Left lung (tissue), 10 donors: ENCODE measurements around the gene TLX1. TPM values are rescaled to one million over a fixed set of nuclear protein-coding genes. Genes with fewer than 3 reads are reported as not detected.
A peak's percentile ranks its signal among the peaks of the same experiment; 100 is the strongest.

Experiments used
- ATAC-seq: fragments of 200-7000 bp; cut with Tn5 transposase; one replicate; pipeline ENCODE4 v1.9.1; 2020; ENCODE audit warnings: moderate library complexity
- DNase-seq, 4 donors: peaks; one replicate each; pipeline ENCODE4 v3.0.0-alpha.2; 2013 to 2020
- H3K27ac ChIP-seq, 2 donors: fragments of 200-600 bp; sonication (generic) in 1 of 2; one replicate each; pipeline versions ENCODE4 v1.5.0 to v1.8.0; 2020 to 2021
- H3K27me3 ChIP-seq, 2 donors: fragments of 200-600 bp; sonication (generic) in 1 of 2; one replicate each; pipeline versions ENCODE4 v1.5.0 to v1.8.0; 2020 to 2021
- H3K36me3 ChIP-seq, 2 donors: fragments of 200-600 bp; sonication (generic) in 1 of 2; one replicate each; pipeline versions ENCODE4 v1.5.0 to v1.8.0; 2020 to 2021
- H3K4me1 ChIP-seq, 2 donors: fragments of 200-600 bp; one replicate each; pipeline ENCODE4 v1.8.0; 2021
- H3K4me3 ChIP-seq, 2 donors: fragments of 200-600 bp; sonication (generic) in 1 of 2; one replicate each; pipeline versions ENCODE4 v1.5.0 to v1.8.0; 2020 to 2021; ENCODE audit warnings: mild to moderate bottlenecking in 1 of 2
- H3K9me3 ChIP-seq, 2 donors: fragments of 200-600 bp; sonication (generic) in 1 of 2; one replicate each; pipeline versions ENCODE4 v1.5.0 to v1.8.0; 2020 to 2021
- CTCF ChIP-seq, 2 donors: fragments of 200-600 bp; sonication (generic) in 1 of 2; IDR thresholded peaks; one replicate each; pipeline versions ENCODE4 v1.5.0 to v1.8.0; 2021; ENCODE audit warnings: antibody characterized with exemption in 2 of 2
- intact Hi-C, 2 donors: fragments of 100-400 bp; cut with DNase I; formaldehyde crosslinking; loops; one replicate each; pipeline versions ENCODE4 v1.11.2 to v1.14.2; 2022
- polyA plus RNA-seq, 6 donors: library from polyadenylated mRNA; unstranded; fragments of 120-200 nt; gene quantifications; one replicate each; pipeline ENCODE4 v1.2.1, GENCODE V29; 2013; ENCODE audit not compliant: insufficient read length in 6 of 6
- total RNA-seq, 2 donors: library from RNA; stranded (reverse); fragmentation: NEBNext Ultra II Directional; extraction: Animal tissue kit (Norgen Biotek cat#: 25700); gene quantifications; one replicate each; pipeline ENCODE4 v1.2.1, GENCODE V29; 2021
- donor health status: DM: no; HTN: yes; CAD: no.
- donor health status: DM: no; HTN: no; CAD: no.

TLX1 gene
- total and polyA plus RNA-seq, 8 donors: not detected

GRCh38 chr10:101116754-101117153 is 14.3 kb upstream of the TLX1 start:
- H3K9me3 ChIP-seq: no peaks in the 10 kb centered on the region
- H3K4me3 ChIP-seq: no peak overlapping the region
- ATAC-seq (no peak), DNase-seq (no peak)
- no peak overlapping the region for H3K27ac ChIP-seq
- intact Hi-C loops: no loop called here
- peaks cover 21 to 93% of the 10 kb centered on the region in 2 donors for H3K27me3 ChIP-seq
- TF ChIP-seq CTCF (IDR thresholded peaks at IDR 0.05): no peak
- H3K36me3 ChIP-seq: no peaks in the 10 kb centered on the region
- peaks cover 0 to 10% of the 10 kb centered on the region in 2 donors for H3K4me1 ChIP-seq

GRCh38 chr10:101118031-101118430 is 13.1 kb upstream of the TLX1 start:
- ATAC-seq (no peak), DNase-seq (no peak)
- intact Hi-C loops: no loop called here
- no peak overlapping the region for H3K4me3 ChIP-seq
- peaks cover 32 to 93% of the 10 kb centered on the region in 2 donors for H3K27me3 ChIP-seq
- no peak overlapping the region for H3K27ac ChIP-seq
- H3K36me3 ChIP-seq: no peaks in the 10 kb centered on the region
- no peak for TF ChIP-seq CTCF (IDR thresholded peaks at IDR 0.05)
- no peaks in the 10 kb centered on the region for H3K9me3 ChIP-seq
- H3K4me1 ChIP-seq: peaks cover under 1 to 12% of the 10 kb centered on the region in 2 donors

- H3K4me3 ChIP-seq: peak overlapping the region; percentile 27 to 41
- DNase-seq (no peak), ATAC-seq (no peak)
- intact Hi-C loops: no loop called here
- no peaks in the 10 kb centered on the region for H3K9me3 ChIP-seq
- H3K36me3 ChIP-seq: no peaks in the 10 kb centered on the region
- H3K4me1 ChIP-seq: peaks cover 7 to 19% of the 10 kb centered on the region in 2 donors
- TF ChIP-seq CTCF (IDR thresholded peaks at IDR 0.05): no peak
- H3K27me3 ChIP-seq: peaks cover 55 to 96% of the 10 kb centered on the region in 2 donors
- H3K27ac ChIP-seq: no peak overlapping the region
These were observed 10.6 kb upstream of the TLX1 start for GRCh38 chr10:101120520-101120883.

- no peaks in the 10 kb centered on the region for H3K36me3 ChIP-seq
- ATAC-seq (peak; percentile 72), DNase-seq (peak in 1 of 4 donors; percentile 53)
- H3K4me3 ChIP-seq: peak overlapping the region; percentile 27 to 41
- H3K4me1 ChIP-seq: peaks cover 7 to 19% of the 10 kb centered on the region in 2 donors
- H3K9me3 ChIP-seq: no peaks in the 10 kb centered on the region
- H3K27ac ChIP-seq: no peak overlapping the region
- no peak for TF ChIP-seq CTCF (IDR thresholded peaks at IDR 0.05)
- intact Hi-C loops: no loop called here
- H3K27me3 ChIP-seq: peaks cover 61 to 96% of the 10 kb centered on the region in 2 donors
These were observed 10.0 kb upstream of the TLX1 start for GRCh38 chr10:101120884-101121653.

- H3K4me1 ChIP-seq: peaks cover 7 to 19% of the 10 kb centered on the region in 2 donors
- H3K36me3 ChIP-seq: no peaks in the 10 kb centered on the region
- no peak overlapping the region for H3K27ac ChIP-seq
- intact Hi-C loops: no loop called here
- ATAC-seq (no peak), DNase-seq (no peak)
- H3K4me3 ChIP-seq: peak overlapping the region in 1 of 2 donors; percentile 41
- H3K27me3 ChIP-seq: peaks cover 67 to 96% of the 10 kb centered on the region in 2 donors
- TF ChIP-seq CTCF (IDR thresholded peaks at IDR 0.05): no peak
- no peaks in the 10 kb centered on the region for H3K9me3 ChIP-seq
These were observed 9.5 kb upstream of the TLX1 start for GRCh38 chr10:101121654-101122031.
